H9 (cell line): ENCODE data around the gene CFAP299. TPM values are rescaled to one million over a fixed set of nuclear protein-coding genes. Genes with fewer than 3 reads are reported as not detected.

Source experiments
- DNase-seq: peaks from one replicate; pipeline ENCODE4 v3.0.0-alpha.2; 2017
- H2AFZ ChIP-seq: one replicate; pipeline ENCODE4 v1.6.1; 2013; ENCODE audit warnings: mild to moderate bottlenecking, low read length, control low read depth, moderate library complexity
- H2AK5ac ChIP-seq: 2 replicates; pipeline ENCODE4 v1.6.1; 2013; ENCODE audit warnings: low read length, control low read depth, mixed read lengths; ENCODE audit not compliant: insufficient read length
- H2BK120ac ChIP-seq: one replicate; pipeline ENCODE4 v1.6.1; 2013; ENCODE audit warnings: low read depth, mild to moderate bottlenecking, low read length, control low read depth, inconsistent platforms; ENCODE audit not compliant: poor library complexity, severe bottlenecking
- H2BK12ac ChIP-seq: 2 replicates; pipeline ENCODE4 v1.6.1; 2013; ENCODE audit warnings: low read length, control low read depth, mixed read lengths, low read depth; ENCODE audit not compliant: insufficient read length
- H2BK15ac ChIP-seq: 2 replicates; pipeline ENCODE4 v1.6.1; 2013; ENCODE audit warnings: low read depth, low read length, control low read depth
- H2BK20ac ChIP-seq: one replicate; pipeline ENCODE4 v1.6.1; 2013; ENCODE audit warnings: low read depth, mild to moderate bottlenecking, low read length, control low read depth, inconsistent platforms; ENCODE audit not compliant: poor library complexity, severe bottlenecking
- H2BK5ac ChIP-seq: 2 replicates; pipeline ENCODE4 v1.6.1; 2013; ENCODE audit warnings: low read length, control low read depth, mixed read lengths; ENCODE audit not compliant: insufficient read length
- H3K14ac ChIP-seq: 2 replicates; pipeline ENCODE4 v1.6.1; 2013; ENCODE audit warnings: low read length, control low read depth; ENCODE audit not compliant: insufficient read depth
- H3K18ac ChIP-seq: 2 replicates; pipeline ENCODE4 v1.6.1; 2013; ENCODE audit warnings: low read depth, mild to moderate bottlenecking, mixed read lengths, low read length, control low read depth; ENCODE audit not compliant: insufficient read length
- H3K23ac ChIP-seq: 2 replicates; pipeline ENCODE4 v1.6.1; 2013; ENCODE audit warnings: low read length, control low read depth, mixed read lengths, low read depth; ENCODE audit not compliant: insufficient read length
- H3K23me2 ChIP-seq: 2 replicates; pipeline ENCODE4 v1.6.1; 2013; ENCODE audit warnings: low read depth, mild to moderate bottlenecking, mixed read lengths, low read length, control low read depth; ENCODE audit not compliant: insufficient read length, poor library complexity, severe bottlenecking
- H3K27ac ChIP-seq: 2 replicates; pipeline ENCODE4 v1.5.1; 2013; ENCODE audit warnings: low read length, control low read depth, mixed read lengths, low read depth; ENCODE audit not compliant: insufficient read length
- H3K27me3 ChIP-seq: 2 replicates; pipeline ENCODE4 v1.6.1; 2013; ENCODE audit warnings: low read length, control low read depth, inconsistent platforms; ENCODE audit not compliant: insufficient read depth
- H3K4ac ChIP-seq: 2 replicates; pipeline ENCODE4 v1.6.1; 2013; ENCODE audit warnings: low read depth, mild to moderate bottlenecking, control low read depth, inconsistent platforms, low read length, moderate library complexity
- H3K4me1 ChIP-seq: 2 replicates; pipeline ENCODE4 v1.6.1; 2013; ENCODE audit warnings: low read length, control low read depth, inconsistent platforms; ENCODE audit not compliant: insufficient read depth
- H3K4me2 ChIP-seq: 2 replicates; pipeline ENCODE4 v1.6.1; 2013; ENCODE audit warnings: low read length, control low read depth, mixed read lengths; ENCODE audit not compliant: insufficient read length, insufficient read depth
- H3K56ac ChIP-seq: 2 replicates; pipeline ENCODE4 v1.6.1; 2013; ENCODE audit warnings: low read depth, mild to moderate bottlenecking, mixed read lengths, low read length, control low read depth; ENCODE audit not compliant: insufficient read length
- H3K79me1 ChIP-seq: 2 replicates; pipeline ENCODE4 v1.6.1; 2013; ENCODE audit warnings: low read depth, mild to moderate bottlenecking, moderate library complexity, low read length, control low read depth, inconsistent platforms; ENCODE audit not compliant: insufficient read depth, poor library complexity, severe bottlenecking
- H3K79me2 ChIP-seq: 2 replicates; pipeline ENCODE4 v1.6.1; 2013; ENCODE audit warnings: low read length, control low read depth, inconsistent platforms; ENCODE audit not compliant: insufficient read depth
- H3K9ac ChIP-seq: 2 replicates; pipeline ENCODE4 v1.6.1; 2013; ENCODE audit warnings: low read length, control low read depth, mixed read lengths; ENCODE audit not compliant: insufficient read length; ENCODE audit errors: extremely low read depth
- H3K9me3 ChIP-seq: one replicate; pipeline ENCODE4 v1.6.1; 2013; ENCODE audit warnings: low read depth, low read length, inconsistent platforms; ENCODE audit not compliant: control insufficient read depth
- H3T11ph ChIP-seq: one replicate; pipeline ENCODE4 v1.6.1; 2013; ENCODE audit warnings: mild to moderate bottlenecking, low read length, control low read depth, inconsistent platforms
- H4K20me1 ChIP-seq: one replicate; pipeline ENCODE4 v1.6.1; 2013; ENCODE audit not compliant: control insufficient read depth, insufficient read length, insufficient read depth
- H4K5ac ChIP-seq: 2 replicates; pipeline ENCODE4 v1.6.1; 2013; ENCODE audit warnings: low read depth, mild to moderate bottlenecking, mixed read lengths, low read length, control low read depth; ENCODE audit not compliant: insufficient read length
- H4K8ac ChIP-seq: replicated peaks from 2 replicates; pipeline ENCODE4 v1.6.1; 2013; ENCODE audit warnings: low read length, control low read depth, mixed read lengths, low read depth; ENCODE audit not compliant: insufficient read length
- H4K91ac ChIP-seq: 2 replicates; pipeline ENCODE4 v1.6.1; 2013; ENCODE audit warnings: low read depth, mild to moderate bottlenecking, moderate library complexity, mixed read lengths, low read length, control low read depth; ENCODE audit not compliant: insufficient read length
- H3K27ac Mint-ChIP-seq, 3 experiments: 2 replicates in 2 of 3; 3 replicates in 1 of 3; pipeline ENCODE4 v1.8.0; 2020 to 2021; ENCODE audit warnings: mixed read lengths in 3 of 3, mild to moderate bottlenecking in 1 of 3, moderate library complexity in 1 of 3
- H3K27me3 Mint-ChIP-seq: 2 replicates; pipeline ENCODE4 v1.8.0; 2021; ENCODE audit warnings: low read depth, mild to moderate bottlenecking, moderate library complexity, mixed read lengths
- H3K36me3 Mint-ChIP-seq, 3 experiments: 2 replicates in 2 of 3; 3 replicates in 1 of 3; pipeline ENCODE4 v1.8.0; 2020 to 2021; ENCODE audit warnings: low read depth in 3 of 3, mixed read lengths in 3 of 3; ENCODE audit not compliant: insufficient read depth in 1 of 3
- H3K4me1 Mint-ChIP-seq, 2 experiments: 2 replicates each; pipeline ENCODE4 v1.8.0; 2020; ENCODE audit warnings: mixed read lengths in 2 of 2
- H3K4me3 Mint-ChIP-seq, 2 experiments: 2 replicates in 1 of 2; 3 replicates in 1 of 2; pipeline ENCODE4 v1.8.0; 2020 to 2021; ENCODE audit warnings: mild to moderate bottlenecking in 2 of 2, mixed read lengths in 2 of 2, moderate library complexity in 1 of 2
- H3K9me3 Mint-ChIP-seq, 2 experiments: 2 replicates in 1 of 2; 3 replicates in 1 of 2; pipeline ENCODE4 v1.8.0; 2020; ENCODE audit warnings: mild to moderate bottlenecking in 2 of 2, mixed read lengths in 2 of 2, moderate library complexity in 1 of 2
- WGBS: extraction: QIAGEN DNeasy Blood & Tissue Kit; methylation state at CpG from one replicate; pipeline ENCODE4 v1.1.7; 2013; ENCODE audit warnings: missing lambda C conversion rate, low lambda C conversion rate, mixed read lengths; ENCODE audit not compliant: insufficient read length; ENCODE audit errors: extremely low coverage; 5-methylcytosine and 5-hydroxymethylcytosine counted together
- total RNA-seq: library from RNA; stranded (reverse); gene quantifications from 2 replicates; pipeline ENCODE4 v1.2.1, GENCODE V29; 2021
- TF ChIP-seq, protein P1 (sequence below): fragments of 200-600 bp; sonication (generic); conservative IDR thresholded peaks from 3 replicates; pipeline ENCODE4 v1.8.0; 2021; ENCODE audit warnings: antibody characterized with exemption, mild to moderate bottlenecking

Gene CFAP299
- total RNA-seq, 1 experiment from 2014 or later = not detected

DNA sequence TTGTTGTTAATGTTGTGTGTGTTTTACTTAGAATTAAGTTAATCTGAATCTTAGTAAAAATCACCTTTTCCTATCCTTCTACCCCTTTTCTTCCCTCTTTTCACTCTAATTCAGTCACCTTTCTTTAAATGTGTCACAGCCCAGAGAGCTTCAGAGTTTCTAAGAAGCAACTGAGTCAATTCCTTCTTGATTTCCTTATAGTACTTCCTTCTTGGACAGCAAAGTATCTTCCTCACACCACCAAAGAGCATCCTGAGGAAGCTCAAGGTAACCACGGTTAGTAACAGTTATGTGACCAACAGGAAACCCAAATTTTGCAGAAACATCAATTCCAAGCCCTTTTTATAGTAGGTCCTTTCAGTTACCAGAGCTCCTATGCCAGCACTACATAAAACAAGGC lies 451.8 kb downstream of the CFAP299 start:
- Histone ChIP-seq H3K18ac (no peak overlapping the region), H2AFZ (no peak overlapping the region), H4K5ac (no peak overlapping the region), H3K9me3 (no peaks in the 10 kb centered on the region), H2BK120ac (no peak overlapping the region), H3K56ac (no peak overlapping the region), H4K8ac (no peak overlapping the region), H3T11ph (no peak overlapping the region), H3K23me2 (no peaks in the 10 kb centered on the region), H3K4ac (no peak overlapping the region), H3K27me3 (no peaks in the 10 kb centered on the region), H3K14ac (no peak overlapping the region), H2BK15ac (no peak overlapping the region), H3K4me2 (no peak overlapping the region), H2BK12ac (no peak overlapping the region), H3K27ac (no peak overlapping the region), H3K79me1 (no peaks in the 10 kb centered on the region), H3K23ac (no peak overlapping the region), H4K20me1 (no peaks in the 10 kb centered on the region), H4K91ac (no peak overlapping the region), H2AK5ac (no peak overlapping the region), H2BK20ac (no peak overlapping the region), H3K4me1 (no peaks in the 10 kb centered on the region), H3K79me2 (no peaks in the 10 kb centered on the region), H2BK5ac (no peak overlapping the region), H3K9ac (no peak overlapping the region)
- H3K4me3 Mint-ChIP-seq = no peak overlapping the region
- H3K36me3 Mint-ChIP-seq = no peaks in the 10 kb centered on the region
- no peaks in the 10 kb centered on the region for H3K9me3 Mint-ChIP-seq
- H3K4me1 Mint-ChIP-seq = no peaks in the 10 kb centered on the region
- DNase-seq = no peak
- WGBS = no CpG with 5 or more reads among the region's 1 CpG
- no peaks in the 10 kb centered on the region; the same call in 1 of the 2 replicates for H3K27me3 Mint-ChIP-seq
- no peak overlapping the region for H3K27ac Mint-ChIP-seq
- TF ChIP-seq, protein P1, sequence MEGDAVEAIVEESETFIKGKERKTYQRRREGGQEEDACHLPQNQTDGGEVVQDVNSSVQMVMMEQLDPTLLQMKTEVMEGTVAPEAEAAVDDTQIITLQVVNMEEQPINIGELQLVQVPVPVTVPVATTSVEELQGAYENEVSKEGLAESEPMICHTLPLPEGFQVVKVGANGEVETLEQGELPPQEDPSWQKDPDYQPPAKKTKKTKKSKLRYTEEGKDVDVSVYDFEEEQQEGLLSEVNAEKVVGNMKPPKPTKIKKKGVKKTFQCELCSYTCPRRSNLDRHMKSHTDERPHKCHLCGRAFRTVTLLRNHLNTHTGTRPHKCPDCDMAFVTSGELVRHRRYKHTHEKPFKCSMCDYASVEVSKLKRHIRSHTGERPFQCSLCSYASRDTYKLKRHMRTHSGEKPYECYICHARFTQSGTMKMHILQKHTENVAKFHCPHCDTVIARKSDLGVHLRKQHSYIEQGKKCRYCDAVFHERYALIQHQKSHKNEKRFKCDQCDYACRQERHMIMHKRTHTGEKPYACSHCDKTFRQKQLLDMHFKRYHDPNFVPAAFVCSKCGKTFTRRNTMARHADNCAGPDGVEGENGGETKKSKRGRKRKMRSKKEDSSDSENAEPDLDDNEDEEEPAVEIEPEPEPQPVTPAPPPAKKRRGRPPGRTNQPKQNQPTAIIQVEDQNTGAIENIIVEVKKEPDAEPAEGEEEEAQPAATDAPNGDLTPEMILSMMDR = no peak
